Right cardiac atrium (tissue), 5 donors: ENCODE measurements around the gene TINAG. TPM values are rescaled to one million over a fixed set of nuclear protein-coding genes. Genes with fewer than 3 reads are reported as not detected.

Source experiments
- ATAC-seq, 2 donors: fragments of 200-7000 bp; cut with Tn5 transposase; one replicate each; pipeline versions ENCODE4 v1.8.0 to v1.9.1; 2020; ENCODE audit warnings: moderate library complexity in 2 of 2, mild to moderate bottlenecking in 1 of 2
- DNase-seq, 3 donors: peaks; one replicate each; pipeline ENCODE4 v3.0.0-alpha.2; 2020
- H3K27ac ChIP-seq: one replicate; pipeline ENCODE4 v1.5.1; 2013; ENCODE audit warnings: mild to moderate bottlenecking, low read length, control low read depth, moderate library complexity
- H3K27me3 ChIP-seq: one replicate; pipeline ENCODE4 v1.6.1; 2013; ENCODE audit not compliant: control insufficient read depth, insufficient read depth
- H3K4me1 ChIP-seq: one replicate; pipeline ENCODE4 v1.6.1; 2013; ENCODE audit warnings: low read length; ENCODE audit not compliant: control insufficient read depth, insufficient read depth
- H3K4me3 ChIP-seq: one replicate; pipeline ENCODE4 v1.5.1; 2013; ENCODE audit warnings: low read length, control low read depth
- H3K9me3 ChIP-seq: one replicate; pipeline ENCODE4 v1.6.1; 2013; ENCODE audit warnings: low read length; ENCODE audit not compliant: control insufficient read depth
- WGBS: extraction: QIAGEN DNeasy Blood & Tissue Kit; methylation state at CpG from one replicate; pipeline ENCODE4 v1.1.7; 2013; 5-methylcytosine and 5-hydroxymethylcytosine counted together
- intact Hi-C, 4 donors: fragments of 100-400 bp; cut with DNase I; formaldehyde crosslinking; loops; one replicate each; pipeline versions ENCODE4 v1.11.0 to v1.14.0; 2022 to 2023
- polyA plus RNA-seq: library from polyadenylated mRNA; stranded (reverse); fragments of 200-250 nt; gene quantifications from one replicate; pipeline ENCODE4 v1.2.3, GENCODE V29; 2013
- total RNA-seq, 4 donors: library from RNA; stranded (reverse); fragmentation: NEBNext Ultra II Directional; extraction: Animal tissue kit (Norgen Biotek cat#: 25700); gene quantifications; one replicate each; pipeline ENCODE4 v1.2.1, GENCODE V29; 2021
- donor health status: healthy with polysubstance abuse.
- donor health status: DM: no; HTN: yes; CAD: no.
- donor health status: DM: no; HTN: no; CAD: no.
- donor health status: DM: no; HTN: yes; CAD: no; lungs with severe emphysema.
- donor health status: DM: yes; HTN: yes; CAD: no.

Gene TINAG
- total and polyA plus RNA-seq, 5 donors, result 0.09 to 0.76 (median 0.29) TPM

GRCh38 chr6:54284161-54284860 lies 23.9 kb upstream of the TINAG start:
- ATAC-seq (no peak), DNase-seq (no peak)
- Histone ChIP-seq H3K4me3 (no peak overlapping the region), H3K27me3 (no peaks in the 10 kb centered on the region), H3K4me1 (no peaks in the 10 kb centered on the region), H3K9me3 (no peaks in the 10 kb centered on the region), H3K27ac (no peak overlapping the region)
- intact Hi-C loops, result no loop called here
- WGBS, result 80% methylated on average over 3 of the region's 3 CpGs

- no peak overlapping the region for H3K4me3 ChIP-seq
- DNase-seq (no peak), ATAC-seq (no peak)
- H3K4me1 ChIP-seq, result no peaks in the 10 kb centered on the region
- no peaks in the 10 kb centered on the region for H3K9me3 ChIP-seq
- WGBS, result 80% methylated on average over 3 of the region's 3 CpGs
- no peaks in the 10 kb centered on the region for H3K27me3 ChIP-seq
- intact Hi-C loops, result no loop called here
- H3K27ac ChIP-seq, result no peak overlapping the region
Measured at GRCh38 chr6:54285595-54285994, 22.6 kb upstream of the TINAG start.

GRCh38 chr6:54286141-54286540 lies 22.1 kb upstream of the TINAG start:
- no peaks in the 10 kb centered on the region for H3K27me3 ChIP-seq
- no peak overlapping the region for H3K4me3 ChIP-seq
- ATAC-seq (no peak), DNase-seq (no peak)
- H3K9me3 ChIP-seq, result no peaks in the 10 kb centered on the region
- no peak overlapping the region for H3K27ac ChIP-seq
- H3K4me1 ChIP-seq, result no peaks in the 10 kb centered on the region
- intact Hi-C loops, result no loop called here

- WGBS, result 85% methylated on average over 2 of the region's 2 CpGs
- no peak for DNase-seq
- H3K4me3 ChIP-seq, result no peak overlapping the region
- H3K27me3 ChIP-seq, result no peaks in the 10 kb centered on the region
- intact Hi-C loops, result no loop called here
- H3K4me1 ChIP-seq, result no peaks in the 10 kb centered on the region
- H3K27ac ChIP-seq, result no peak overlapping the region
- H3K9me3 ChIP-seq, result no peaks in the 10 kb centered on the region
- ATAC-seq, result no peak
Measured at GRCh38 chr6:54288474-54288873, 19.8 kb upstream of the TINAG start.

- WGBS, result 71% methylated on average over 4 of the region's 4 CpGs
- Histone ChIP-seq H3K27me3 (no peaks in the 10 kb centered on the region), H3K9me3 (no peaks in the 10 kb centered on the region), H3K4me1 (no peaks in the 10 kb centered on the region), H3K4me3 (no peak overlapping the region), H3K27ac (no peak overlapping the region)
- ATAC-seq (no peak), DNase-seq (no peak)
- intact Hi-C loops, result no loop called here
Measured at GRCh38 chr6:54289426-54289825, 18.8 kb upstream of the TINAG start.

- intact Hi-C loops, result no loop called here
- Histone ChIP-seq H3K27me3 (no peaks in the 10 kb centered on the region), H3K9me3 (no peaks in the 10 kb centered on the region), H3K27ac (no peak overlapping the region), H3K4me1 (no peaks in the 10 kb centered on the region), H3K4me3 (no peak overlapping the region)
- ATAC-seq (no peak), DNase-seq (no peak)
- 53% methylated on average over 2 of the region's 2 CpGs for WGBS
Measured at GRCh38 chr6:54291146-54291545, 17.1 kb upstream of the TINAG start.

- no peak overlapping the region for H3K27ac ChIP-seq
- 52% methylated on average over 2 of the region's 2 CpGs for WGBS
- intact Hi-C loops, result no loop called here
Measured at GRCh38 chr6:54291738-54292137, 16.5 kb upstream of the TINAG start.

GRCh38 chr6:54294965-54295532 lies 13.2 kb upstream of the TINAG start:
- H3K4me3 ChIP-seq, result no peak overlapping the region
- WGBS, result 92% methylated on average over 8 of the region's 8 CpGs
- ATAC-seq (no peak), DNase-seq (peak in 2 of 3 donors; percentile 34 to 35)
- intact Hi-C loops, result no loop called here
- H3K4me1 ChIP-seq, result no peaks in the 10 kb centered on the region
- H3K9me3 ChIP-seq, result no peaks in the 10 kb centered on the region
- no peak overlapping the region for H3K27ac ChIP-seq
- no peaks in the 10 kb centered on the region for H3K27me3 ChIP-seq

More at GRCh38 chr6:54291738-54292137, 16.5 kb upstream of the TINAG start:
- ATAC-seq (no peak), DNase-seq (no peak)
- no peaks in the 10 kb centered on the region for H3K4me1 ChIP-seq
- H3K4me3 ChIP-seq, result no peak overlapping the region
- no peaks in the 10 kb centered on the region for H3K9me3 ChIP-seq
- H3K27me3 ChIP-seq, result no peaks in the 10 kb centered on the region

- intact Hi-C loops, result no loop called here
- no peak overlapping the region for H3K27ac ChIP-seq
- no peak overlapping the region for H3K4me3 ChIP-seq
- no peaks in the 10 kb centered on the region for H3K9me3 ChIP-seq
- WGBS, result 77% methylated on average over 2 of the region's 2 CpGs
- H3K4me1 ChIP-seq, result no peaks in the 10 kb centered on the region
- H3K27me3 ChIP-seq, result no peaks in the 10 kb centered on the region
- DNase-seq (no peak), ATAC-seq (no peak)
Measured at GRCh38 chr6:54299542-54300269, 8.5 kb upstream of the TINAG start.

GRCh38 chr6:54301770-54302169 lies 6.5 kb upstream of the TINAG start:
- no peak for DNase-seq
- no peaks in the 10 kb centered on the region for H3K9me3 ChIP-seq
- no peak overlapping the region for H3K27ac ChIP-seq
- H3K4me1 ChIP-seq, result no peaks in the 10 kb centered on the region
- no peak for ATAC-seq
- no peaks in the 10 kb centered on the region for H3K27me3 ChIP-seq
- no peak overlapping the region for H3K4me3 ChIP-seq
- intact Hi-C loops, result no loop called here

- intact Hi-C loops, result no loop called here
- Histone ChIP-seq H3K27ac (no peak overlapping the region), H3K27me3 (no peaks in the 10 kb centered on the region), H3K9me3 (no peaks in the 10 kb centered on the region), H3K4me3 (no peak overlapping the region), H3K4me1 (no peaks in the 10 kb centered on the region)
- peak in 1 of 2 donors; percentile 26 for ATAC-seq
- WGBS, result 78% methylated on average over 2 of the region's 2 CpGs
- no peak for DNase-seq
Measured at GRCh38 chr6:54307439-54307910, 766 bp upstream of the TINAG start.
